ENCODE measurements around the gene ELFN1.

The ELFN1 gene

GRCh38 chr7:1646957-1647891 lies 22.9 kb upstream of the ELFN1 start:
- Histone ChIP-seq H3K4me3 (replicated peaks; ENCODE audit: low read depth, low read length) (no peak overlapping the region), H3K27me3 (replicated peaks; ENCODE audit: control insufficient read depth, insufficient read depth, low read length) (no peaks in the 10 kb centered on the region; the same call in 1 of the 2 replicates), H3K36me3 (ENCODE audit: control insufficient read depth, insufficient read depth, low read length) (no peaks in the 10 kb centered on the region)
- TF ChIP-seq CTCF (IDR thresholded peaks at IDR 0.05; ENCODE audit: insufficient read depth, low read length, poor library complexity, severe bottlenecking): no peak
- no peak for DNase-seq (ENCODE audit: extremely low read depth, insufficient read length)

GRCh38 chr7:1647961-1648672 lies 22.0 kb upstream of the ELFN1 start:
- Histone ChIP-seq H3K27me3 (replicated peaks; ENCODE audit: control insufficient read depth, insufficient read depth, low read length) (no peaks in the 10 kb centered on the region; the same call in 1 of the 2 replicates), H3K36me3 (ENCODE audit: control insufficient read depth, insufficient read depth, low read length) (no peaks in the 10 kb centered on the region), H3K4me3 (replicated peaks; ENCODE audit: low read depth, low read length) (no peak overlapping the region)
- no peak for DNase-seq (ENCODE audit: extremely low read depth, insufficient read length)
- TF ChIP-seq CTCF (IDR thresholded peaks at IDR 0.05; ENCODE audit: insufficient read depth, low read length, poor library complexity, severe bottlenecking): no peak

GRCh38 chr7:1649751-1650326 lies 20.2 kb upstream of the ELFN1 start:
- TF ChIP-seq CTCF (IDR thresholded peaks at IDR 0.05; ENCODE audit: insufficient read depth, low read length, poor library complexity, severe bottlenecking): peak; percentile 2
- Histone ChIP-seq H3K4me3 (replicated peaks; ENCODE audit: low read depth, low read length) (no peak overlapping the region), H3K27me3 (replicated peaks; ENCODE audit: control insufficient read depth, insufficient read depth, low read length) (no peaks in the 10 kb centered on the region; the same call in none of the 2 replicates), H3K36me3 (ENCODE audit: control insufficient read depth, insufficient read depth, low read length) (no peaks in the 10 kb centered on the region)
- no peak for DNase-seq (ENCODE audit: extremely low read depth, insufficient read length)

GRCh38 chr7:1650363-1651030 lies 19.6 kb upstream of the ELFN1 start:
- DNase-seq (ENCODE audit: extremely low read depth, insufficient read length): no peak
- no peak for TF ChIP-seq CTCF (IDR thresholded peaks at IDR 0.05; ENCODE audit: insufficient read depth, low read length, poor library complexity, severe bottlenecking)
- H3K36me3 ChIP-seq (ENCODE audit: control insufficient read depth, insufficient read depth, low read length): no peaks in the 10 kb centered on the region
- H3K4me3 ChIP-seq (replicated peaks; ENCODE audit: low read depth, low read length): no peak overlapping the region
- no peaks in the 10 kb centered on the region; the same call in none of the 2 replicates for H3K27me3 ChIP-seq (replicated peaks; ENCODE audit: control insufficient read depth, insufficient read depth, low read length)

- no peaks in the 10 kb centered on the region; the same call in none of the 2 replicates for H3K27me3 ChIP-seq (replicated peaks; ENCODE audit: control insufficient read depth, insufficient read depth, low read length)
- DNase-seq (ENCODE audit: extremely low read depth, insufficient read length): no peak
- H3K4me3 ChIP-seq (replicated peaks; ENCODE audit: low read depth, low read length): no peak overlapping the region
These were observed 19.0 kb upstream of the ELFN1 start for GRCh38 chr7:1651031-1651446.

More at GRCh38 chr7:1651031-1651446, 19.0 kb upstream of the ELFN1 start:
- no peak for TF ChIP-seq CTCF (IDR thresholded peaks at IDR 0.05; ENCODE audit: insufficient read depth, low read length, poor library complexity, severe bottlenecking)
- H3K36me3 ChIP-seq (ENCODE audit: control insufficient read depth, insufficient read depth, low read length): no peaks in the 10 kb centered on the region
